ENCODE measurements around the gene HTR4. TPM values are rescaled to one million over a fixed set of nuclear protein-coding genes. Genes with fewer than 3 reads are reported as not detected.

The HTR4 gene
- total and polyA plus RNA-seq, 2 of the 4 experiments (the other 2 are of a cell fraction), result not detected

GRCh38 chr5:148635321-148636083 lies 18.8 kb downstream of the HTR4 start:
- H4K91ac ChIP-seq (ENCODE audit: insufficient read depth, low read depth, low read length), result no peak overlapping the region
- no peaks in the 10 kb centered on the region for H3K4me1 ChIP-seq (ENCODE audit: control insufficient read depth, insufficient read depth, low read length)
- no peak overlapping the region for H3K4ac ChIP-seq (ENCODE audit: low read depth, low read length)
- no peaks in the 10 kb centered on the region for H3K9me1 ChIP-seq (ENCODE audit: insufficient read depth, low read length)
- H4K20me1 ChIP-seq (ENCODE audit: insufficient read depth, low read length), result no peaks in the 10 kb centered on the region
- ATAC-seq (ENCODE audit: low read depth) (no peak), DNase-seq (no peak)
- H2BK5ac ChIP-seq (ENCODE audit: low read depth, low read length, poor library complexity, severe bottlenecking), result no peak overlapping the region
- intact Hi-C loops (cut with micrococcal nuclease), result no loop called here
- no CpG with 5 or more reads among the region's 1 CpG for WGBS, 2 experiments (ENCODE audit: extremely low coverage in 2 of 2, insufficient read length in 1 of 2)
- no peak overlapping the region for H4K8ac ChIP-seq (ENCODE audit: low read depth in 2 of 2, low read length in 2 of 2)
- H3K9ac ChIP-seq (ENCODE audit: low read depth, low read length), result no peak overlapping the region
- H3K18ac ChIP-seq (ENCODE audit: low read depth, low read length), result no peak overlapping the region
- H4K5ac ChIP-seq (ENCODE audit: low read depth, low read length), result no peak overlapping the region
- no peak overlapping the region for H3K23ac ChIP-seq (ENCODE audit: low read depth, low read length)
- H3K27ac ChIP-seq (ENCODE audit: insufficient read depth, low read length), result no peak overlapping the region
- ChIA-PET POLR2A (ENCODE audit: unreplicated experiment) (no interaction called here), CTCF (no interaction called here)
- H2AK5ac ChIP-seq (ENCODE audit: low read depth, low read length), result no peak overlapping the region
- no peaks in the 10 kb centered on the region for H3K79me1 ChIP-seq (ENCODE audit: low read depth in 1 of 2, low read length in 2 of 2)
- H2AK9ac ChIP-seq (replicated peaks; ENCODE audit: low read depth, low read length, poor library complexity), result no peak overlapping the region
- in situ Hi-C loops (cut with MboI; ENCODE audit: low sequenced_read_pairs), result no loop called here
- no peaks in the 10 kb centered on the region for H3K36me3 ChIP-seq (ENCODE audit: control insufficient read depth, insufficient read depth, low read length)
- H2BK20ac ChIP-seq (ENCODE audit: low read depth, low read length), result no peak overlapping the region
- H3K4me2 ChIP-seq (ENCODE audit: low read depth, low read length), result no peak overlapping the region
- H2AFZ ChIP-seq (replicated peaks; ENCODE audit: low read length, poor library complexity), result no peak overlapping the region
- no peak overlapping the region for H3K14ac ChIP-seq (replicated peaks; ENCODE audit: low read depth, low read length)
- BruUV-seq (replicated peaks), result no TSS peak
- dilution Hi-C loops (cut with HindIII; ENCODE audit: low sequenced_read_pairs, unreplicated experiment), result no loop called here
- TF ChIP-seq BHLHE40 (IDR thresholded peaks at IDR 0.05; ENCODE audit: low read depth, low read length), result no peak
- TF ChIP-seq POLR2A (IDR thresholded peaks at IDR 0.05; ENCODE audit: low read depth, low read length), result no peak
- TF ChIP-seq NFE2L2 (IDR thresholded peaks at IDR 0.05; ENCODE audit: low read depth, low read length), result no peak
- no peak for TF ChIP-seq RAD21 (IDR thresholded peaks at IDR 0.05; ENCODE audit: low read length)
- TF ChIP-seq ELK1 (IDR thresholded peaks at IDR 0.05; ENCODE audit: borderline replicate concordance, low read depth, low read length), result no peak
- no peak for TF ChIP-seq RFX5 (IDR thresholded peaks at IDR 0.05; ENCODE audit: low read depth, low read length)
- TF ChIP-seq SMC3 (IDR thresholded peaks at IDR 0.05; ENCODE audit: low read depth, low read length), result no peak
- TF ChIP-seq CEBPB (IDR thresholded peaks at IDR 0.05; ENCODE audit: low read depth, low read length), result no peak
- TF ChIP-seq RCOR1 (IDR thresholded peaks at IDR 0.05; ENCODE audit: insufficient replicate concordance, low read length), result no peak
- TF ChIP-seq CHD1 (IDR thresholded peaks at IDR 0.05; ENCODE audit: low read depth, low read length), result no peak
- TF ChIP-seq MAFK (IDR thresholded peaks at IDR 0.05; ENCODE audit: low read depth, low read length), result no peak
- no peak for TF ChIP-seq MXI1 (IDR thresholded peaks at IDR 0.05; ENCODE audit: borderline replicate concordance, low read depth, low read length)
- TF ChIP-seq USF2 (IDR thresholded peaks at IDR 0.05; ENCODE audit: low read depth, low read length), result no peak
- TF ChIP-seq FOS (IDR thresholded peaks at IDR 0.05; ENCODE audit: low read depth, low read length), result no peak
- TF ChIP-seq CTCF (conservative IDR thresholded peaks at IDR 0.05; ENCODE audit: low read depth, low read length), result no peak
- no peak for TF ChIP-seq MAZ (IDR thresholded peaks at IDR 0.05; ENCODE audit: borderline replicate concordance, low read depth, low read length)
- no peak overlapping the region for H3K4me3 ChIP-seq (ENCODE audit: insufficient read depth, low read depth, low read length)
- no peak overlapping the region for H3K56ac ChIP-seq (ENCODE audit: extremely low read depth, insufficient read depth, low read length)
- no peak overlapping the region for H2BK15ac ChIP-seq (ENCODE audit: low read depth, low read length)
- no peak overlapping the region for H2BK120ac ChIP-seq (ENCODE audit: low read depth, low read length)
- H3K27me3 ChIP-seq (ENCODE audit: control insufficient read depth, insufficient read depth, low read length), result no peaks in the 10 kb centered on the region
- H3K9me3 ChIP-seq (ENCODE audit: control insufficient read depth, insufficient read depth, low read length), result no peaks in the 10 kb centered on the region

Data from IMR-90 (cell line).